Transverse colon (tissue), 4 donors: ENCODE results near the gene CDC42BPG. TPM values are rescaled to one million over a fixed set of nuclear protein-coding genes. Genes with fewer than 3 reads are reported as not detected.

Experiments used
- DNase-seq: peaks from one replicate; pipeline ENCODE4 v3.0.0-alpha.2; 2019
- H3K27ac ChIP-seq, 4 donors: fragments of 200-600 bp; sonication (generic); 2 replicates each; pipeline ENCODE4 v1.5.1; 2016 to 2018; ENCODE audit warnings: inconsistent platforms in 4 of 4
- H3K27me3 ChIP-seq: fragments of 200-600 bp; sonication (generic); 2 replicates; pipeline ENCODE4 v1.5.1; 2017; ENCODE audit warnings: inconsistent platforms
- H3K36me3 ChIP-seq, 4 donors: fragments of 200-600 bp; sonication (generic); 2 replicates each; pipeline ENCODE4 v1.5.1; 2017 to 2019; ENCODE audit warnings: inconsistent platforms in 4 of 4
- H3K4me1 ChIP-seq, 4 donors: fragments of 200-600 bp; sonication (generic); 2 replicates each; pipeline ENCODE4 v1.5.1; 2017 to 2020; ENCODE audit warnings: inconsistent platforms in 4 of 4
- H3K4me3 ChIP-seq, 4 donors: fragments of 200-600 bp; sonication (generic); 1 replicate in 1 of 4; 2 replicates in 3 of 4; pipeline versions ENCODE4 v1.5.1 to v1.6.1; 2017 to 2019; ENCODE audit warnings: inconsistent platforms in 4 of 4
- H3K9me3 ChIP-seq, 2 donors: fragments of 200-600 bp; sonication (generic); 2 replicates each; pipeline ENCODE4 v1.5.1; 2017 to 2019; ENCODE audit warnings: inconsistent platforms in 2 of 2
- EP300 ChIP-seq: sonication (generic); formaldehyde crosslinking; IDR thresholded peaks from one replicate; pipeline ENCODE4 v1.6.1; 2017; ENCODE audit warnings: antibody characterized with exemption, low read depth
- POLR2A ChIP-seq: fragments of 450-650 bp; IDR thresholded peaks from one replicate; pipeline ENCODE4 v1.6.1; 2016; ENCODE audit warnings: antibody characterized with exemption, mild to moderate bottlenecking, moderate library complexity
- POLR2AphosphoS5 ChIP-seq, 3 donors: sonication (generic); formaldehyde crosslinking; IDR thresholded peaks; one replicate each; pipeline ENCODE4 v1.6.1; 2016; ENCODE audit warnings: antibody characterized with exemption in 3 of 3
- WGBS, 2 donors: methylation state at CpG; one replicate each; pipeline ENCODE4 v1.1.5; 2018; ENCODE audit warnings: low coverage in 1 of 2; 5-methylcytosine and 5-hydroxymethylcytosine counted together
- in situ Hi-C, 4 donors: fragments of 200-750 bp; cut with MboI; loops; one replicate each; pipeline versions ENCODE4 v1.15.0 to v1.15.1; 2017; ENCODE audit warnings: low sequenced_read_pairs in 3 of 4, low pct_ligation_motif_present in 1 of 4, low pct_unique_long_range_greater_than_20kb in 1 of 4
- intact Hi-C: fragments of 100-400 bp; cut with DNase I; formaldehyde crosslinking; loops from one replicate; pipeline ENCODE4 v1.15.1; 2023; ENCODE audit warnings: low total_unique reads
- total RNA-seq, 4 donors: library from RNA; depleted of rRNA; stranded (reverse); fragments of >200 nt; gene quantifications; one replicate each; pipeline ENCODE4 v1.1.0, GENCODE V29; 2016
- TF ChIP-seq, protein P1 (sequence below), 5 experiments: fragments of 200-600 bp in 3 of 5; fragments of 450-650 bp in 2 of 5; sonication (generic) in 3 of 5; IDR thresholded peaks; 1 replicate in 2 of 5; 2 replicates in 3 of 5; pipeline ENCODE4 v1.5.1; 2016 to 2017; ENCODE audit warnings: antibody characterized with exemption in 5 of 5, inconsistent platforms in 3 of 5, mild to moderate bottlenecking in 2 of 5, moderate library complexity in 1 of 5

Gene CDC42BPG
- total RNA-seq, 4 donors from 2014 or later = 32.6 to 82.3 (median 46.9) TPM

DNA sequence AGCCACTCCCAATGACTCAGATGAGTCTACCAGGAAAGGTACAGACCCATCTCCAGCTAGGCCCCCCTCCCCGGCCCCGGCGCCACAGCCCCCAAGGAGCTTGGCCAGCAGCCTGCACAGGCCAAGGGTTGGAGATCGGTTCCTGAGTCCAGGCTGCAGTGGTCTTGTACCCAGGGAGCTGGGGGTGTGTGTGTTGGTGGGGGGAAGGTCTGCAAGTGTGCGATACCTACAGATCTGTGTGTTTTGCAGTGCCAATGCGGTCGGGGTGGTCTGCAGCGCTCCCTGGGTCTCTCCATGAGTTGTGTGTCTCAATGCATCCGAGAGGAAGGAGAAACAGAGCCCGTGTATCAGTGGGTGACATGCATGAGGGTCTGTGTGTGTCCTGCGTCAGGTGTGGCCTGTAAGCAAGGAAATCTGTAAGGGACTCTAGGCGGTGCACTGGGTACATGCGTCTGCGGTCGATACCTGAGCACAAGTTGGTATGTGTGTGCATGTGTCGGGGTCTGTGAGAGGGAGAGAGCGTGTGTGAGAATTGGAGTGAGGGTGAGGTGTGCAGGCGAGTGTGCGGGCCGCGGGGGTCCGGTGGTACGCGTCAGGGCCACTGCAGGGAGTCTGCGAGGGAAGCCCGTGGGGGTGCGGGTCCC lies 645 bp downstream of the CDC42BPG start:
- DNase-seq = no peak
- WGBS, 2 donors = 33% methylated on average over 26 of the region's 27 CpGs; no CpG with 5 or more reads in 1 of the 2 donors
- Histone ChIP-seq H3K9me3 (no peaks in the 10 kb centered on the region), H3K27me3 (no peaks in the 10 kb centered on the region), H3K4me1 (peaks cover 14 to 36% (median 25%) of the 10 kb centered on the region in 4 donors), H3K4me3 (peak overlapping the region; percentile 16 to 66 (median 54)), H3K36me3 (no peaks in the 10 kb centered on the region), H3K27ac (peak overlapping the region; percentile 75 to 90 (median 88))
- in situ Hi-C loops = loop anchor here in 1 of 4 donors (10.0 kb wide), 1 partner anchor 51 kb away; no protein-coding TSS in a partner anchor
- TF ChIP-seq POLR2A (no peak), POLR2AphosphoS5 (IDR thresholded peaks at IDR 0.05) (no peak), EP300 (no peak)
- TF ChIP-seq, protein P1, sequence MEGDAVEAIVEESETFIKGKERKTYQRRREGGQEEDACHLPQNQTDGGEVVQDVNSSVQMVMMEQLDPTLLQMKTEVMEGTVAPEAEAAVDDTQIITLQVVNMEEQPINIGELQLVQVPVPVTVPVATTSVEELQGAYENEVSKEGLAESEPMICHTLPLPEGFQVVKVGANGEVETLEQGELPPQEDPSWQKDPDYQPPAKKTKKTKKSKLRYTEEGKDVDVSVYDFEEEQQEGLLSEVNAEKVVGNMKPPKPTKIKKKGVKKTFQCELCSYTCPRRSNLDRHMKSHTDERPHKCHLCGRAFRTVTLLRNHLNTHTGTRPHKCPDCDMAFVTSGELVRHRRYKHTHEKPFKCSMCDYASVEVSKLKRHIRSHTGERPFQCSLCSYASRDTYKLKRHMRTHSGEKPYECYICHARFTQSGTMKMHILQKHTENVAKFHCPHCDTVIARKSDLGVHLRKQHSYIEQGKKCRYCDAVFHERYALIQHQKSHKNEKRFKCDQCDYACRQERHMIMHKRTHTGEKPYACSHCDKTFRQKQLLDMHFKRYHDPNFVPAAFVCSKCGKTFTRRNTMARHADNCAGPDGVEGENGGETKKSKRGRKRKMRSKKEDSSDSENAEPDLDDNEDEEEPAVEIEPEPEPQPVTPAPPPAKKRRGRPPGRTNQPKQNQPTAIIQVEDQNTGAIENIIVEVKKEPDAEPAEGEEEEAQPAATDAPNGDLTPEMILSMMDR (IDR thresholded peaks at IDR 0.05) = no peak
- intact Hi-C loops = no loop called here

DNA sequence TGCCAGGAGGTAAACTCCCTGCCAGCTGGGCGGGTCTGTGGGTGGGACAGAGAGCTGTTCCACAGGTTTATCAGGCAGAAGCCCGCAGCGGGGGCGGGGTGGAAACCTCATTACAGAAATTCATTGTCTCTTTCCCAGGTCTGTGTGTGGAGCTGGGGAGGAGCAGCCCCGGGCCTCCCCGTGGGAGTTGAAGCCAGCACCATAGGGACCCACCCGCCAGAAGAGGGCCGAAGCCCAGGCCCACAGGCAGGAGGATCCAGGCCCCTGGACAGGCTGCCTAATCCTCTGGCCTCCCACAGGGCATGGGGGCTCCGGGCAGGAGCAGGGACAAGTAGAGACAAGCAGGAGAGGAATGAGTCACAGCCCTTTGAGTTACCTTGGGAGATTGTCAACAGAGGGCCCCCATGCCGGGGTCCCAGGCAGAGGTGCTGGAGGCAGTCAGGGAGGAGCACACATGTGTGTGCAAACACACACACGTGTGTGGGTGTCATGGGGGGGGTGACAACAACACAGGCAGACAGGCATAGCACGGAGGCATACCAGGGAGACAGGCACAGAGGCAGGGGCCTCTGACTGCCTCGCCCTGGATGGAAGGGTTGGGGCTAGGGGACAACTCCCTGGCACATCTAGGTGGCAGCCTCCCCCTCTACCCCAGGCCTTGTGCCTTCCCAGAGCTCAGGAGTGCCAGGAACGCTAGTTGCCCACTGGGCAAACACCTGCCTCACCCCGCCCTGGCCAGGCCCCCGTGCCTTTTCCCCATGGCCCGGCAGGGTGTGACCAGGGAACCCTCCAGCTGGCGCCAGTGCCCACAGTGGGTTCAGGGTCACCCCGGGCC lies 1.4 kb downstream of the CDC42BPG start:
- peak in 2 of 3 donors; percentile 48 to 64 for TF ChIP-seq POLR2AphosphoS5 (IDR thresholded peaks at IDR 0.05)
- peak; percentile 28 for TF ChIP-seq POLR2A
- peak; percentile 20 for TF ChIP-seq EP300
- TF ChIP-seq, protein P1 (IDR thresholded peaks at IDR 0.05) = no peak

DNA sequence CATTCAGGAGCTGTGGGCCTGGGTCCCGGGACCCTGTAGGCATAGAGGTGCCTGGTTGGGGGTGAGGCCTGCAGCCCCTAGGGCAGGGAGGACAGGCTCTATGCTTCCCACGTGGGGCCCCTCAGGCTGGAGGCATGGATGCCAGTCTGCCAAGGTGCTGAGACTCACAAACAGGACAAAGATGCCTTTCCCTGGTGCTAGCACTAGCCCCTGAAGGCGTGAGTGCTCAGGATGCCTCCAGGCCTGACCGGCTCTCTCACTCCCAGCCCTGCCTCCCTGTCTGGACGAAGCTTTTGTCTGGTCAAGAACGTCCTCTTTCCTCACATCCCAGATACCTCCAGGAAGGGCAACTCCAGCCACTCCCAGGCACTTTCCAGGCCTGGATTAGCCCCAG lies 2.1 kb downstream of the CDC42BPG start:
- Histone ChIP-seq H3K27me3 (no peaks in the 10 kb centered on the region), H3K9me3 (no peaks in the 10 kb centered on the region), H3K4me3 (no peak overlapping the region), H3K36me3 (no peaks in the 10 kb centered on the region), H3K4me1 (peaks cover 2 to 21% (median 11%) of the 10 kb centered on the region in 4 donors), H3K27ac (peak overlapping the region; percentile 75 to 90 (median 88))
- DNase-seq = no peak
- in situ Hi-C loops (loop anchor here in 1 of 4 donors (10.0 kb wide), 1 partner anchor 52 kb away; no protein-coding TSS in a partner anchor), intact Hi-C loops (no loop called here)
- TF ChIP-seq POLR2AphosphoS5 (IDR thresholded peaks at IDR 0.05) (no peak), EP300 (no peak), POLR2A (no peak)
- TF ChIP-seq, protein P1 (IDR thresholded peaks at IDR 0.05) = no peak
- WGBS, 2 donors = 71% methylated on average over 5 of the region's 6 CpGs; no CpG with 5 or more reads in 1 of the 2 donors

More for the DNA sequence above, 1.4 kb downstream of the CDC42BPG start:
- H3K36me3 ChIP-seq = no peaks in the 10 kb centered on the region
- peaks cover 8 to 28% (median 18%) of the 10 kb centered on the region in 4 donors for H3K4me1 ChIP-seq
- intact Hi-C loops = no loop called here
- WGBS, 2 donors = 30 to 57% methylated on average over 2 to 16 of the region's 19 CpGs
- DNase-seq = peak; percentile 87
- in situ Hi-C loops = loop anchor here in 1 of 4 donors (10.0 kb wide), 1 partner anchor 52 kb away; no protein-coding TSS in a partner anchor
- H3K27ac ChIP-seq = peak overlapping the region; percentile 75 to 90 (median 88)
- H3K27me3 ChIP-seq = no peaks in the 10 kb centered on the region
- peak overlapping the region in 3 of 4 donors; percentile 44 to 66 (median 64) for H3K4me3 ChIP-seq
- H3K9me3 ChIP-seq = no peaks in the 10 kb centered on the region
